ENCODE measurements around the gene EMC6.

Gene EMC6

DNA sequence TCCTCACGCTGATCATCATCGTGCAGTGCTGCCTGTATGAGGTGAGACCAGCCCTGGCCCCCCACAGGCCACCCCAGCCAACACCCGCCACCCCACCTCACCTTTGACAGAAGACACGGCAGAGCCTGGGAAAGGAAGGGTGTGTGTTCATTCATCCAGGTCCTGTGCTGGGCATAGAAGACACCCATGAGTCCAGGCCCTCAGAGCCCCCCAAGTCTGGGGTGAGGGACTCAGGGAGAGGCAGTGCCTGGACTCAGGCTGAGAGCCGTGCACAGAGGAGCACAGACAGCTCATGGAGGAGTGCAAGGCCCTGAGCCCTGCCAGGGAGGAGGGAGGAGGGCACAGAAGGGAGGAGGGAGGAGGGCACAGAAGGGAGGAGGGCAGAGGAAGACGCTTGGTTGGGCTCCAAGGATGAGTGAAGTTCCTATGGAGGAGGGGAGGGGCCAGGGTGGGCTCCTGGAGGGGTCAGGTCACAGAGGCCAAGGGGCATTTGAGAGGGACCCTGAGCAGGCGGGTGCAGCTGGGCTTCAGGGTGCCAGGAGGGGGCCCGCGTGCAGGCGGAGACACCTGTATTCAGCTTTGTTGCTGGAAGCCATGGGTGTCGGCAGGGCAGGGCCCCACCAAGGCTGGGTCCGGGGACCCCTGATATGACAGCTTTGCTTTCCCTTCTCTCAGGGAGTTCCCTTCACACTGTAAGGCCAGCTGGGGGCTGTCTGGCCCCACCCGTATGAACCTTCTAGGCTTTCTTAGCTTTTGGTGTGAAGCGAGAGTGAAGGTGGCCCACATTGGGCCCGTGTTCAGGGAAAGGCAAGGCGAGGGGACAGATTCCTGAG, 11.6 kb upstream of the EMC6 start:
- no peak for DNase-seq

DNA sequence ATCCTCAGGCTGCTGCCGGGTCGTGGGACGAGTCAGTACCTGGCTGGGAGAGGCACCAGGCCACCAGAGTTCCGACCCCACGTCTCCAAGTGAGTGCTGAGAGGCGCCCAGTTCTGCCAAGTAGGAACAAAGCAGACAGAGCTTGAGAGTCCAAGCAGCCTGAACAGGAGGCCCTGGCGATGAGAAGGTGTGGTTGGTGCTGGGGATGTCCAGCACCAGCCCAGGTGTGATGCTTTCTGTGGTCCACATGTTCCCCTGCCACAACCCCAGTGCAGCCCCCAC, 11.1 kb upstream of the EMC6 start:
- no peak for DNase-seq

DNA sequence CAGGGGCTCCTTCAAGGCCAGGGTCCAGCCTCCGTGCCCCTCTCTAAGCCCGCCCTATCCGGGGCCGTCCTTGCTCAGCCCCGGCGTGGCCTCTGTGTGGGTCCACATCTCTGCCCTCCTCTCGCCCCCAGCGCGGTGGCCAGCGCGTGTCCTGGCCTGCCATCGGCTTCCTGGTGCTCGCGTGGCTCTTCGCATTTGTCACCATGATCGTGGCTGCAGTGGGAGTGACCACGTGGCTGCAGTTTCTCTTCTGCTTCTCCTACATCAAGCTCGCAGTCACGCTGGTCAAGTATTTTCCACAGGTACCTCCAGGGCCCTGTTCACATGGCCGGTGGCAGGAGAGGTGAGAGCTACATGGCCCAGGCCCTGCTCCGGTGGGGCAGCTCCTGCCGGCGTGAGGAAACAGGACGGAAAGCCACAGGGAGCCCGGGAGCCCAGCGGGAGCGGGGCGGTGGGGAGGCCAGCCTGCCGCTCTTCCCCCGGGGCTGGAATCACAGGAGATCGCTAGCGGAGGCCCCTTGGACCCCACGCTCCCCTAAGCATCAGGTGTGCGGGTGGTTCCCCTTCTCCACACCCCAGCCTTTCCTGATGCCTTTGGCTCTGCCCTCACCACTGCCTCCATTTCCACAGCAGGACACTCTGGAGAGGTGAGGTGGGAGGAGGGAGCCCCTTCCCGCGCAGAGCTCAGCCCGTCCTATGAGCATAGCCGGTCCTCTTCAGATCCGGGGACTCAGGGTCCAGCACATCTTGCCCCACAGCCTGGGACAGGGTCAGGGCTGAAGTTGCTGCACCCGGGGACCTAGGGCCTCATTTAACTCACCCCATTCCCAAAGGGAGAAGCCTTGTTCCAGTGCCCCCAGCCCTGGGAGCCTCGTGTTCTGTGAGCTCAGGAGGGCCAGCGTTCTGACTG, 10.5 kb upstream of the EMC6 start:
- DNase-seq = no peak

- no peak for DNase-seq
Measured at GRCh38 chr17:3658784-3659449, 9.7 kb upstream of the EMC6 start.

GRCh38 chr17:3659541-3660111, 9.0 kb upstream of the EMC6 start:
- DNase-seq = no peak

DNA sequence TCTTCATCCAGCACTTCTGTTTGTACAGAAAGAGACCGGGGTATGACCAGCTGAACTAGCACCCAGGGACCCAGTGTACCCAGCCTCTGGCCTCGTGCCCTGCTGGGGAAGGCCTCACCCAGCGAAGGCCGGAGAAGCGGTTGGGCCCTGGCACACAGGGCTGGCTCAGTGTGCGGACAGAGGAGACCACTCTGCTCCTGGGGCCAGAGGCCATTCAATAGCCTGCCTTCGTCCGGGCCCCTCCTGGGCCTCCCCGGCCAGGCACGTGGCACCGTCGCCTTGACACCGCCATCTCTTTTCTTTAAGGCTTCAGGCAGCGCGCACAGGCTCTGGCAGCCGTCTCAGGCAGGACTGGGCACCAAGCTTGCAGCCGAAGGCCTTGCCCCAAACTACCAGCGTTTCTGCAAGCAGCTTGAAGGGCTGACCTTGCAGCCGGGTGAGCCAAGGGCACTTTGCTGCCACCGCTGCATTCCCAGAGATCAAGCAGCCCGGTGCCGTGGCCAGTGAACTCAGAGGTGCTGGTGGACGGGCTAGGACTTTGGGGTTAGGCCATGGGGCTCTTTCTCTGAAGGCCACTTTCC, 8.2 kb upstream of the EMC6 start:
- DNase-seq = no peak

DNA sequence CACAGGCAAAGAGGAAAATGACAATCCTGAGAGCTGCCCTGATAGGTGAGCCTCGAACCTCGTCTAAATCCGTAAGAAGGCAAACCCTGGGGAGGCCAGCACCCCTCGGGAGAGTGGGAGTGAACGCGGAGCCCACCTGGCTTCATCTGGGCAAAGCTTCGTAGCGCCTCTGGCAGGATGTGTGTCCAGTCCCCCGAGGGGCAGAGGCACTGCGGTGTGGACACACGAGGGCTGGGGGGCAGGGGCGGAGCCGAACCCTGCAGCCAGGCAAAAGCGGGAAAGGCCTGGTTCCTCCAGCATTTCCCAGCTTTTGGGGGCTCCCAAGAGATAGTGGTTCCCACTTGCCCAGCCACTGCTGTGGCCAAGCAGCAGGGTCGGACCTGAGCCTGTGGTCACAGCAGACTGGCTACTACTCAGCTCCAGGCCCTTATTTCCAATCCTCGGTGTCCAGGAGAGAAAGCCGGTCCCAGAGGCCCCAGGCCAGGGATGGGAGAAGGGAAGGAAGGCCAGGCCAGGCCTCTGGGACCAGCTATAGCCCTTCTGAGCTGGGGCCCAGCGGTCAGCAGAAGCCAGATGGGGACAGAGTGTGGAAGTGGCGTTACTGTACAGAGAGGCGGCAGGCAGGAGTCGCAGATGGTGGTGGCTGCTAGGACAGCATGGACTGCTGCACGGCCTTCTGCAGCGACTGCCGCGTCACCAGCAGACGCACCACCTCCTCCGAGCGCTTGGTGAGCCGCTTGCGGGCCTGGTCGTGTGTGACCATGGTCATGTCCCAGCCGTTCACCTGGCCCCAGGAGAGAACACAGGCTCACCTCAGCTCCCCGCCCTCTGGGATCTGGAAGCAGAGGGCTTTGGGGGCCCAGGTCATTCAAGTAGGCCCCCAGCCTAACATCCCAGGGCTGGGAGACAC, 5.3 kb upstream of the EMC6 start:
- DNase-seq = no peak

DNA sequence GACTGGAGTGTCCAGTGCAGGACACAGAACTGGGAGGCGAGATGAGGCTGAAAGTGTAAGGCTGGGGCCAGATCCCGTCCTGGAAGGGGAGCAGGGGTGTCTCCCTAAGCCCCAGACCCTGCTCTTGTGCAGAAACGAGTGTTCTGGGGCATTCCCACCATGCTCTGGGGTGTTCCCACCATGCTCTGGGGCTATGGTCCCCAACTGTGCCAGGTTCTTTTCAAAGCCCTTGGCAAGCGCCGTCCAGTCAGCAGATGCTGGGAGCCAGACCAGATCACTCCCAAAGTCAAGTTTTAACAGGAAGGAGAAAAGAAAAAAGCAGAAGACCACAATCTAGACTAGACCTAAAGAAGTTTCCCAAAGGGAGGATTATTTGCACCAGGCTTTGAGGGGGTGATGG, 2.8 kb upstream of the EMC6 start:
- DNase-seq = no peak

DNA sequence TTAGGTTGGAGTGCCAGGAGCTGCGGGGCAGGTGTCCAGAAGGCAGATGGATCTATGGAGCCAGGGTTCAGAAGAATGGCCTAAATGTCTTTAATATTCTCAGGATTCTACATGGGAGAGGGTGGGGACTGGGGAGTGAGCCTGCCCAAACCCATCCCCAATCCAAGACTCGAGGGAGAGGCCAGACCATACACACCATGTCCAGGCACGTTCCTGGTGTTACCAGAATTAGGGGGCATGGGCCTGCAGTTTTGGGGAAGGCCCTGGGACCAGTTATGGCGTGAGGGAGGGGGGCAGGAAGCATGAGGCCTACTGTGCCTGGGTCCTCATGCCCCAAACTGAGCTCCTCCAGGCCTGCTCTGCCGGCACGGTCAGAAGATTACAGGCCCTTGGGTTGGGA, 2.1 kb upstream of the EMC6 start:
- no peak for DNase-seq

DNA sequence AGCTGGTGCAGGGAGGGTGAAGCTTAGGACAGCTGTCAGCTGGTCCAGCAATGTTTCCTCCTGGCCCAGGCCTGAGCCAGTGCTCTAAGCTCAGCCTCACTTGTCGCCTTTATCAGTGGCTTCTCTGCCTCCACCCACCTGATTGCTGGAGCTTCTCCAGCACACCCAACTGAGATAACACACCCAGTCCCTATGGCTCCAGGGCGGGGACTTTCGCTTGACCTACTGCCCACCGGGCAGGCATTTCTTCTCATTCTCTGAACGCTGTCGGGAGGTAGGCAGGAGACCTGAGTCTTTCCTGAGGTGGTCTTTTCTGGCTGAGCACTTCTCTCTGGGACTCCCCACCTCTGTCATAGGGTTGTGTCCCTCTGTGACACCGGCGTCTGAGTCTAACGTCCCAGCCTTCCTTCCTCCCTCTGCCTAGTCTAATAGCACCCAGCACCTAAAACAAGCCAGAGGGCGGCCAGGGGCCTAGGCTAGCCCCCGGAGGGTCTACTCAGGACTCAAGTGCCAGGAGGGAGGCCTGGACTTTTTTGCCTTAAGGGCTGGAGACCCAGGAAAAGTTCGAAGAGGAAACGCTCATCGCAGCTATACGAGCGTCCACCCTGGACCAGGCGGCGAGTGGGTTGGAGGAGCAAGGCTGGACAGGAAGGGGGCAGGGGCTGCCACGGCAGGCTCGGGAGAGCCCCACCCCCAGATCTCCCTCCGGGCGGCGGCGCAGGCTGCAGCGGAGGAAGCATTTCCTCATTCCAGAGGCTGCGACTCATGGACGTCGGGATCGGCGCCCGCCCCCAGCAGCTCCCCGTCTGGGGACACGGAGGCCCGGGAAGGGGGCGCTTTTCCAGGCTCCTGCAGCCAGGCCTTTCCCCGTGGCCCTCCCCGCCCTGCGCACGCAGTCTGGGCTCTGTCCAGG, 990 bp upstream of the EMC6 start:
- peak; percentile 40 for DNase-seq

- DNase-seq = no peak
Measured at GRCh38 chr17:3669085-3669347, 404 bp downstream of the EMC6 start.

- DNase-seq = peak; percentile 57
Measured at GRCh38 chr17:3669548-3669947, 936 bp downstream of the EMC6 start.

GRCh38 chr17:3672571-3672970, 4.0 kb downstream of the EMC6 start:
- DNase-seq = no peak

- DNase-seq = no peak
Measured at GRCh38 chr17:3675886-3676285, 7.3 kb downstream of the EMC6 start.

GRCh38 chr17:3678095-3678820, 9.6 kb downstream of the EMC6 start:
- DNase-seq = no peak

- DNase-seq = no peak
Measured at GRCh38 chr17:3678821-3679530, 10.4 kb downstream of the EMC6 start.

- no peak for DNase-seq
Measured at GRCh38 chr17:3679531-3680126, 11.0 kb downstream of the EMC6 start.

DNA sequence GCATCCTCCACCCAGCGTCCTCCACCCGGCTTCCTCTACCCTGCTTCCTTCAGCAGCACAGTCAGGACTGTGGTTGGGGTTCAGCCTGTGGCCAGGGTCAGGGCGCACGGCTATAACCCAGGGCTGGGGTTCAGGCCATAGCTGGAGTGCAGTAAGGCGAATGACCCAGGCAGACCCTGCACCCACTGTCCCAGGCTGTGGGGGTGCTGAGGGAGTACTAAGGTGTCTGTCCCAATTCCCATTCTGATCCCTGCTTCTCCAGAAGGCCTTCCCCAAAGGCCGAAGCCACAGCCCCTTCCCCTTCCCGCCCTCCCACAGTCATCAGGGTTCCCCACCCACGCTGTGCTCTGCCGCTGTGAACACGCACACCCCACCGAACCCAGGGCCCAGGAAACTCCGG, 12.4 kb downstream of the EMC6 start:
- DNase-seq = no peak

GRCh38 chr17:3681565-3681964, 13.0 kb downstream of the EMC6 start:
- no peak for DNase-seq

Measured in DMS79 treated with DMSO at 0.1 percent for 48 hours (cell line).